NCI-H187 treated with DMSO at 0.1 percent for 48 hours (cell line): Measurements from ENCODE around the gene LMO7.
A peak's percentile ranks its signal among the peaks of the same experiment; 100 is the strongest.
"Not testable (repeated sequence)": the region's sequence is repeated elsewhere in the genome, so short reads cannot be mapped to it uniquely, and the experiment has no call there.

Experiments used
- DNase-seq: peaks from one replicate; lab custom pipeline; 2025; lab: John Stamatoyannopoulos, UW

LMO7 gene

DNA sequence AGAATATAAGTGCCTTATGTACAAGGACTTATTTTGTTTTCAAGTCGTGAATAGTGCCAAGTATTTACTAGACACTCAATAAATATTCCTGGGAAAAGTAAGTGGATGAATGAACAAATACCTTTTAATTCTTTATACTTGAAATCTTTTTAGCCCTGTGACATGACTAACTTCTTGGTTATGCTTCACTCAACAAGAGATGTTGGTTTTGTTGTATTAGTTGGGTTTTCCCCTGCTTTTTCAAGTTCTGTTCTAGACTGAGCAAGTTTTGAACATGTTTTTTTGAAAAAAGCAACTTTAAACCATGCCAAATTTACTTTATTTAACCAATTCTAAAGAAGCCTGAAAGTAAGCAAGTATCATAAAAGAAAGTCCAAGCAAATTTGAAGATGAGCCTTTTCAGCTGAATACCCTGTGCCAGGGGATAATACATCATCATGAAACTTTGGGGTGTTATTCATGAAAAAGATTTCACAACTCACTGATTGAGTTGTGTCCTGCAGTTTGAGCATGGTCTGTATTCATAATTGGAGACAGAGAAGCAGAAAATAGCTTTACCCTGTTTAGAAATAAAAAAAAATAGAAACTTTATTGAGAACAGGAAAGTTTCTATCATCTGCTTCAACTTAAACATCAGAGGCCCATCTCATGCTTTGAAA, 11.1 kb downstream of the LMO7 start:
- no peak for DNase-seq

DNA sequence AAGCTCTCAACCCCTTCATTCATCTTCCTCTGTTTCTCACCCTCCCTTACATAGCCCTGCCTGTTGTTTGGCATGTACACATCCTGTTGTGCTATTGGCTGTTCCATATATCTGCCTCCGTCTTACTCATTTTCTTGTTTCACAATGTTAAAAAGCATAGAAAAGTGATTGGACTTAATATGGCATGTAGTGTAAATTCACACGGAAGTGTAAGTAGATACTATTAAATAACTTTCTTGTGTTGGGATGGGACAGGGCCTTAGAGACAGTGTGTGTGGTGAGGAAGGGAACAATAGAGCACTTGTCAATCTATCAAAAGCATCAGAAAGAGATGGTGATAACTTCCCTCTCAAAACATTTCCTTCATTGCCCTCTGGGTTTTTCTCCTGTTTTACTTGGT, 12.3 kb downstream of the LMO7 start:
- no peak for DNase-seq

DNA sequence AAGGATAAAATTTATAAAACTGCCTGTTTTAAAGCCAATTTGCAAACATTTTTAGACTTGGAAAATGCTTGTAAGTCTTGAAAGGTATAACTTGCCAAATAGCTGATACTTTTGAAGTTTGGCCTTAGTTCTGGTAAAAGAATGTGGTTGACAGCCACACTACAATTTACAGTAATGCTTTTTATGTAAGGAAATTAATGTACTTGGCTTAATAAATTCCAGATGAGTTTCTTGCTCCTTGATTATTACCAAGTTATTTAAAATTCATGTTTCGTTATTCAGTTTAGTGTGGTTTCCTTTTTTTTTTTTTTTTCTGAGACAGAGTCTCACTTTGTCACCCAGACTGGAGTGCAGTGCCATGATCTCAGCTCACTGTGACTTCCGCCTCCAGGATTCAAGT, 14.9 kb downstream of the LMO7 start:
- no peak for DNase-seq

DNA sequence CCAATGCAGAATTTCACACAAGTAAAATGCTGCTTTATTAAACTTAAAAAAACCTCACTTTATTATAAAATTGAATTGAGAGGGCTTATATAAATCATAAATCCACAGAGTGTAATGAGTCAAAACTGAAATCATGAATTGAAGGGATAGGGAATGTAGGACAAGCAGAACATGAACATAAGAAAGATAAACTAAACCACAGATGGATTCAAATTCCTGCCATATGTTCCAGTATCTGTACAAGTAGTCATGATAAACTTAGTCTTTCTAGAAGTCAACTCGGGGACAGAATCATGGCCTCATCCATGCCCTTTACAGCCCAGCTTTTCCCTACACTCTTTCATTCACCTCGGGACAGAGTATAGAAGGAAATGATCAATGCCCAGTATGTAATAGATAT, 16.6 kb downstream of the LMO7 start:
- no peak for DNase-seq

DNA sequence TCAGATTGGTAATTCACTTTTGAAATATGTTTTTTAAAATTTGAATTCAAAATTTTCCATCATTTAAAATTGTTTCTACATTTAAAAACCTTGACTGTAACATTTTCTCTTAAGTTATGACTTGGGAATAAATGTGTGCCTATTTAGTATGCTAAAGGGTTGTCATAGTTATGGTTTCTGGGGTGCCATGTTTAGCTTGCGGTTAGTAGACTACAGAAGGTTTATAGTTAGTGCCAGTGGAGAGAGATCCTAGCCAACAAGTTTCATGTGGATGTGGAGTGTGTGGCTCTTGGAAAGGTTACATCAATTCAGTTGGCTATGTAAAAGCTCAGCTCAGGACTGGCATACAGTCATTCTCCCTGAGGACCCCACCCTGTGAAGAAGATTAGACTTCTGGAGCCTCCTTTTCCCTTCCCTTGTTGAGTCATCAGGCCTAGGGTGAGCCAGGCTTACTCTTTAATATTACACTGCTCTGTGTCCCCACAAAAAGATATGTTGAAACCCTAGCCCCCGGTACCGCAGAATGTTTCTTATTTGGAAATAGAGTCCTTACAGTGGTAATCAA, 20.4 kb downstream of the LMO7 start:
- DNase-seq, result no peak

DNA sequence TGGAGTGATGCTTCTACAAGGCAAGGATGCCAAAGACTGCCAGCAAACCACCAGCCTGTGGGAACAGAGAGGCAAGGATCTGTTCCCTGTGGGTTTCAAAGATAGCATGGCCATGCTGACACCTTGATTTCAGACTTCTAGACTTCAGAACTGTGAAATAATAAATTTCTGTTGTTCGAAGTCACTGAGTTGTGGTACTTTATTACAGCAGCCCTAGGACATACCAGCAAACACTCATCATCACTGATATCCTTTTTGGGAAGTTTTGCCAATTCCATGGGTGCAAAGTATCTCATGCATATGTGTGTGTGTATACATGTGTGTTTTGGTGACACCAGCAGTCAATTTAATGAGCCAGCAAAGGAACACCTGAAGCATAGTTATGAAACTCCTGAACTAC, 21.0 kb downstream of the LMO7 start:
- DNase-seq, result no peak

DNA sequence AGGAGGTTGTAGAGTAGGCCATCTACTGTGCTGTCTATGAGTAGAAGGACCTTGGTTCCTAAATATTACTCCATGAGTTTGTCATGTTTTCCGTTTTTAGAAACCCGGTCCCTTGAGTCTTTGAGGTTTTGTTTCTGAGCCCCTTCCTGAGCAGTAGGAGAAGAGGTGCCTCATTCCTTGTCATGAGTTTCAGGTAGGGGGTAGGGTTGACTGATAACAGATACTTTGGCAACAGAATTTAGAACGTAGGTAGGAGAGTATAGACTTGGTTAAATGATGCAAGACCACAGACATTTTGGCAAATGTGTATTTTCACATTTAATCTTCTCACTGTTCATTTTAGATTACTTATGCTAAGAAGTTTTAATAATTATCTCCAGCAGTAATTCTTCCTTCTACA, 24.6 kb downstream of the LMO7 start:
- no peak for DNase-seq

DNA sequence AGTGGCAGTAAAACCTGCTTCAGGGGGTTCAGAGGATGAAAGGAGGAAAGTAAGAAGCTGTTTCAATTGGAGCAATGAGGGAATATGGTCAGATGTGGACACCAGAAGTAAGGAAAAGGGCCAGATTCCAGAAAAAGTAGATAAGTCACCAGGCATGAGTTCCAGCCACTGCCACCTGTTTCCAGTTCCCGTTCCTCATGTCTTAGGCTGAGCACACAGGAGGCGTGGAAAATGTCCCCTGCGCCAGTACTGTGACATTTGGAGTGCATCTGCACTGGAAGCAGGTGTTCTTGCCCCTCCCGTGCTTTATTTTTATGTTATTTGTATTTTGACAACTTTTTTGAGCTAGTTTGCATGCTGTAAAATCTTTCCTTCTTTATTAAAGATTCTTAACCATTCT, 25.3 kb downstream of the LMO7 start:
- no peak for DNase-seq

DNA sequence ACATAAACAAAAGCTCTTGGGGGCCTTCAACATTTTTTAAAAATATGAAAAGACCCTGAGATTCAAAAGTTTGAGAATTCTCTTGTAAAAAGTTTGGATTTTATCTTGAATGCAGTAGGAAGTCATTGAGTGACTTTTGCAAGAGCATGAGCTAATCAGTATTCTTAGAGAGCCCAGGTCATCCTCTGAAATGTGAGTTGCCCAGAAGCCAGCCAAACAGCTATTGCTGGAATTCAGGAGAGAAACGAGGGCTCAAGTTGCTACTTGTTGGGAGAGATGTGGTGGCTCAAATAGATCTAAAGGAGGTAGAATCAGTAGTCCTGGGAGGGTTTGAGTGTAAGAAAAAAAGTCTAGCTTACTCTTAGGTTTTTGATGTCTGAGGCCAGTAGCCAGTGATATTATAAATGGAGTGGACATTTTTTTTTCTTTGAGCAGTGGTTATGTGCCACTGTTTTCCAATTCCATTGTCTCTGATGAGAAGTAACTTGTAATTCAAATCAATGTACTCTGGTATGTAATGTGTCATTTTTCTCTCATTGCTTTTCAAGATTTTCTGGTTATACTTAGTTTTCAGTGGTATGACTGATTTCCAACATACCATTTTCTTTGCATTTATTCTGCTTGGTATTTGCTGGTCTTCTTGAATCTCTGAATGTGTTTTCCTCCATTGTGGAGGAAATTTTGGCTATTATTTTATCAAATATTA, 30.7 kb downstream of the LMO7 start:
- DNase-seq, result no peak

DNA sequence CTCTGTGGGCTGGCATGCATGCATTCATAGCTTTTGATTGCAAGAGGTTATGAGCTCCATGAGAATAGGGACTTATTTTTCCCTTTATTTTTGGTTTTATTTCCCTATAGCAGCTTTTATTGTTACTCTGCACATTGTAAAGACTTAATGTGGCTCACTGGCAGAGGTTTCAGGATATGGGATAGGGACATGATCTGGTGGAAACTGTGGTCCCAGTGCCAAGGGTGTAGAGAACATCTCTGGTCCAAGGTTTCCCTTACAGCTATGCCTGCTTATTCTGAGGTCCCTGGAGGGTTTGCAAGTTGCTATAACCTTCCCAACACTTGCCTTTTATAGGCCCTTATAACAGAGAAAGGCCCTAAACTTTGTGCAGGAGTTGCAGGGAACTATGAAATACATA, 33.6 kb downstream of the LMO7 start:
- DNase-seq, result no peak

DNA sequence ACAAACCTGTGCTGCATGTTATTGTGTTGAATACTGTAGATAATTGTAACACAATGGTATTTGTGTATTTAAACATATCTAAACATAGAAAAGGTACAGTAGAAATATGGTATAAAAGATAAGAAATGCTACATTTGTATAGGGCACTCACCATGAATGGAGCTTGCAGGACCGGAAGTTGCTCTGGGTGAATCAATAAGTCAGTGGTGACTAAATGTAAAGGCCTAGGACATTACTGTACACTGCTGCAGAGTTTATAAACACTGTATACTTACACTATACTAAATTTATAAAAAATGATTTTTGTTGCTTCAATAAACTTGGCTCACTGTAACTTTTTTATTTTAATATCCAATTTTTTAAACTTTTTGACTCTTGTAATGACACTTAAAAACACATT, 34.4 kb downstream of the LMO7 start:
- DNase-seq, result no peak

DNA sequence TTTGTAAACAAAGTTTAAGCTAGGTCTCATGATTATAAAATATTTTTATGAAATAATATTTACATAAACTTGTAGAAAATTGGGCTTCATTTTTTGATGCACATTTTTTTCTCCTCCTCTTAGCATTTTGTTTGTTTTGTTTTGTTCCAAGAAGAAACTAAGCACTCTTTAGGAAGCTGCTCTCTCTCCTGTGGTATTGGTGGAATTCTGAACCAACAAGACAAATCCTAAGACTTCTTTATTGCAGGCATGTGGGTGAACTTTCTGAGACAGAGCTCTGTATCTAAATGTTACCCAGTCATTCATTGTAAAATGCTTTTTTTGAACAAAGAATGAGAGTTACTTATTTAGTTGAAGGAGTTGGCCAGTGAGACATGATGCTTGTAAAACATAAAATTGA, 39.3 kb downstream of the LMO7 start:
- DNase-seq, result no peak

DNA sequence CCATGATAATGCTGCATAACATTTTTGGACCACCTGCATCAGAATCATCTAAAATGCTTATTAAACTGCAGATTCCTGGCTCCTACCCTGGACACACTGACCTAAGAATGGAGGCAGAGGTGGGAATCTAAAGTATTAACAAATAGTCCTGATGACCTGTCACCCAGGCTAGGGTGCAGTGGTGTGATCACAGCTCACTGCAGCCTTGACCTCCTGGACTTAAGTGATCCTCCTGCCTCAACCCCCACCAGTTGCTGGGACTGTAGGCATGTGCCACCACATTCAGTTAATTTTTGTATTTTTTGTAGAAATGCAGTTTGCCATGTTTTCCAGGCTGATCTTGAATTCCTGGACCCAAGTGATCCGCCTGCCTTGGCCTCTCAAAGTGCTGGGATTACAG, 43.3 kb downstream of the LMO7 start:
- no peak for DNase-seq

DNA sequence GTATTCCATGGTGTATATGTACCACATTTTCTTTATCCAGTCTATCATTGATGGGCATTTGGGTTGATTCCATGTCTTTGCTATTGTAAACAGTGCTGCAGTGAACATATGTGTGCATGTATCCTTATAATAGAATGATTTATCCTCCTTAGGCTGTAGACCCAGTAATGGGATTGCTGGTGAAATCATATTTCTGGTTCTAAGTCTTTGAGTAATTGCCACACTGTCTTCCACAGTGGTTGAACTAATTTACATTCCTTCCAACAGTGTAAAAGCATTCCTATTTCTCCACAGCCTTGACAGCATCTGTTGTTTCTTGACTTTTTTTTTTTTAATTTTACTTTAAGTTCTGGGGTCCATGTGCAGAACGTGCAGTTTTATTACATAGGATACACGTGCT, 44.1 kb downstream of the LMO7 start:
- DNase-seq, result not testable (repeated sequence)

DNA sequence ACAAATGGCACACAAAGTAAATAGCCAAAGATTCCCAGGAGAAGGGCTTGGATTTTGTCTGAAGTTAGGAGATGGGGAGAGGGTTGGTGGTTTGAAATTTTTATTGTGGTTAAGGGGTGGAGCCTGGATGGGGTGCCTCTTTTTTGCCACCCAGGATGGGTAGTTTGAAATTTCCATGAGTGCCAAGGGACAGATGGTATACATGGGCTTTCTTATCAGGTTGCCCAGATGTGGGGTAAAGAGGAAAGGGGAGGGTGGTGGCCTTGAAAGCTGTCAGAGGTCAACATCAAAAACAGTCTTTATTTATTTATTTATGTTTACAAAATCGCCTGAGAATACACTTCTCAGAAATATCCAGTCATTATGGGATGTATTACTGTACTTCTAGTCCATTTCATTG, 46.2 kb downstream of the LMO7 start:
- no peak for DNase-seq

DNA sequence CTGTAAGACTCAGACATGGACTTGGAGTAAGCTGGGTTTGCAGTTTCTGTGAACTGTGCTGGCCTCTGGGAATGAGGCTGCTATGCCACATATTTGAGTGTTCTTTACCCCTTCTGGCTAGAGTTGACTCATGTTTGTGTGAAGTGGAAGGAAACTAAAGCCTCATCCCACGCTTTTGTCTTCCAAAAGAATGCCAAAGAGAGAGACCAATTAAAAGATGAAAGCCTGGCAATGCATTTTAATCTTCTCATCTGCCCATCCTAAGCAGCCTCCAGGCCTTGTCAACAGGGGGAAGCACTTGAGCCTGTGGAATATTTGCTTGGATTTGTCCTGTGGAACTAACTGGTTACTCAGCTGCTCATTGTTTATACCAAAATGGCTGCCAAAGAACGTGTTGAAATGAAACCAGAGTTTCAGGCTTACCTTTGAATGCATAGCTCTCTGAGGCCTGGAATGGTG, 49.1 kb downstream of the LMO7 start:
- DNase-seq, result no peak

DNA sequence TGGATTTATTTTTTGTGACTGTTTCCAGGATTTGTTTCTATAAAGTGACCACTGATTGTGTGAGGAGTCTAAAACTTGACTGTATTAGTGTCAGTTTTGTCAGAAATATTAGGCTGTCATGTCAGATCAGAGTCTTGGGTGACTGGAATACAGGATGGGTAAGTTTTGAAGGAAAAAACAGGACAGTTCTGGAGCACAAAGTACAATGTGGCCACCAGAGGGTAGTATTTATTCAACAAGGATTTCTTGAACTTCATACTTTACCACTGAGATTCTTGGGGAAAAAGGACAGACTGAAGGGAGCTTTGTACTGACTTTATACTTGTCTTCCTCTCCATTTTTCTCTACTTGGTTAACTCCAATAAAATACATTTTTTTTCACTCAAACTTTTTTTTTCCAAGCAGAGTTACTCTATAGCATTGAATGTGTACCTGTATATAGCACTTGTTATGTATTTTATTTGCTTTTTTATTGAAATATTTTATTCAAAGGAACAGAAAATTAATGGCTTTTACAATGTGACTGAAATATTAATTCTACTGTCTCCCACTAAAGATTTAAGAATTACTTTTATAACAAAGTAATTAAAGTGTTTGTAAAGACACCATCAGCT, 51.1 kb downstream of the LMO7 start:
- no peak for DNase-seq

DNA sequence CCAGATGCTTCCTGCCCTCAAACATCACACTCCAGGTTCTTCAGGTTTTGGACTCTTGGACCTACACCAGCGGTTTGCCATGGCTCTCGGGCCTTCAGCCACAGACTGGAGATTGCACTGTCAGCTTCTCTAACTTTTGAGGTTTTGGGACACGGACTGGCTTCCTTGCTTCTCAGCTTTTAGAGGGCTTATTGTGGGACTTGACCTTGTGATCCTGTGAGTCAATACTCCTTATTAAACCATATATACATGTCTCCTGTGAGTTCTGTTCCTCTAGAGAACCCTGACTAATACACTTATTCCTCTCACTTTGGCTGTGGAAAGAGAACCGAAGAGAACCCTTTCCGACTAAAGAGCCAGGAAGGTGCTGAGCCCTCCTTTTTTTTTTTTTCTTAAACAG, 53.6 kb downstream of the LMO7 start:
- DNase-seq, result no peak

DNA sequence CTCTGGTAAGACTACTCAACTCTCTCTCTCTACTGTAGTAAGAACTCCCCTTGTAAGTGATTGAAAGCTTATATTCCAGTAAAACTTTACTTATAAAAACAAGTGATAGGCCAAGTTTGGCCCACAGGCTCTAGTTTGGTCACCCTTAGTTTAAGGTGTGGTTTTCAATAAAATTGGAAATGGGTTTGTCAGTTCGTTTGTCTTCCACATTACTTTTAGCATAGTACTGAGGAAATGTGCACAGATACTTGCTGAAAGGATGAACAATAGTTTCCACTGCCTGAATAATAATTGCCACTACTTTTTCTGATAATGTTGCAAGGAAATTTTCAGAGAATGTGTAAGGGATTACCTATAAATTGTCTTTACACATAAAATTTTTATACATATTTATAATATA, 54.5 kb downstream of the LMO7 start:
- DNase-seq, result no peak

DNA sequence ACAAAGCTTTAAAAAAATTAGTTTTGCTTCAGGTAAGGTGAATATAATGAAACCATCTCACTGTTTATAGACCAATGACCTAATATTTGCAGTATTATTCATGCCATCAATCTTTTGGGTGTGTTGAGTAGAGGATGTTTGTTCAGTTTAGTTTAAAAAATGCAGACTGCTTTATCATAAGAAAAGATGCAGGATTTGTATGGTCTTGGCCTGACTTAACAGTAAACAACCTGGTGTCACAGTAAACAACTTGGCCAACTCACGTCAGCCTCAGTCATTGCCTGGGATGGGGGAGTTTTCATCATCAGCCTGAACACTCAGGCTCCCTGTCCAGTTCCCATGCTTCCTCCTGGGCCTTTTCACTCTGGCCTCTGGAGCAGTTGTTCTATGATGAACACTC, 55.1 kb downstream of the LMO7 start:
- no peak for DNase-seq

DNA sequence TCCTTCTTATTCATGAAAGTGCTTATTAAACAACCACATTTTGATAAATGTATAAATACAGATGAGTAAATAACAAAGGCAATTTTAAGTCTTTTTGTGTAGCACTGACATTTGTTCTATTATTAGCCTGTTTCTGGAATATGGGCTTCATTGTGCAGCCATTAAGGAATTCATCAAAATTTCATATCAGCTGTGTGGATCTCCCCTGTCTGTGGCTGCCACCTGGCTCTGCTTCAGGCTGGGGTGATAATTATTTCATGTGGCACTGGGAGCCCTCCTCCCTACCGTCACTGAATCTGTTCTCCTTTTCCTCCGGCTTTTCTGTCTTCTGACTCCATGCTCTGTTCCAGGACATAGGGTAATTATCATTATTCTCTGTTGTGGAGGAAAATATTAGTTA, 57.1 kb downstream of the LMO7 start:
- no peak for DNase-seq

DNA sequence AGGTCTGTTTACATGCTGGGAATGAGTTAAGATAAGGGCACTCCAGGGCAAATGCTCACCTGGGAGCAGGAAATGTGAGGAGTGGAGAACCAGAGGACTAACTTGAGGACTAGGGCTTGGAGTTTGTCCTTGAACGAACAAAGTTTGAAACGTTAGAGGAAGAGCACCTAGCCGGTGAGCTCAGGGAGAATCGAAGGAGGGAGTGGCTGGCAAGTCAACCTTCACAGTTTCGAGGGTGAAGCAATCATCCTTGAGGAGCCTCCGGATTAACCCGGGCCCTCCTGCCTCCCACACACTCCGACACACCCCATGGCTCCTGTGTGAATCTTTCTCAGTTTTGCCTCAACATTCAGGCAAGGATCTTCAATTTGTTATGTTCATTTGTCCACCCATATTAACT, 58.6 kb downstream of the LMO7 start:
- DNase-seq, result no peak

DNA sequence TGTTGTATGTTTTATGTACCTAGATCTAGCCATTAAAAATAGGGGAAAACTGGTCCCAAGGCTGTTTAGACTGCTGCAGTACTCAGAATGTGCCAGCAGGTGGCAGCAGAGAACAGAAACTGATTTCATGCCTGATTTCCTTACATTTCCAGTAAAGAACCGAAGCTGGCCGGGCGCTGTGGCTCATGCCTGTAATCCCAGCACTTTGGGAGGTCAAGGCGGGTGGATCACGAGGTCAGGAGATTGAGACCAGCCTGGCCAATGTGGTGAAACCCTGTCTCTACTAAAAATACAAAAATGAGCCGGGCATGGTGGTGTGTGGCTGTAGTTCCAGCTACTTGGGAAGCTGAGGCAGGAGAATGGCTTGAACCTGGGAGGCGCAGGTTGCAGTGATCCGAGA, 59.8 kb downstream of the LMO7 start:
- DNase-seq, result peak; percentile 25
